HepG2 (cell line): Measurements from ENCODE around the gene TMEM80. TPM values are rescaled to one million over a fixed set of nuclear protein-coding genes. Genes with fewer than 3 reads are reported as not detected.
"Not testable (repeated sequence)": the region's sequence is repeated elsewhere in the genome, so short reads cannot be mapped to it uniquely, and the experiment has no call there.

Experiments
- ATAC-seq: fragments of 200-7000 bp; cut with Tn5 transposase; 3 replicates; pipeline ENCODE4 v1.9.1; 2020; ENCODE audit warnings: mild to moderate bottlenecking, moderate library complexity
- BruUV-seq: library from RNA; stranded (reverse); fragments of 400-500 nt; replicated peaks from 2 replicates; lab custom pipeline; 2021; lab: Mats Ljungman, UMichigan
- CTCF ChIA-PET: fragments of 300-600 bp; formaldehyde crosslinking; extraction: SDS; loops from one replicate; lab custom pipeline; 2021; ENCODE audit warnings: low total read pairs, inconsistent platforms, low intra/inter-chr PET ratio; lab: Yijun Ruan, JAX
- POLR2A ChIA-PET: fragments of 350-600 bp; sonication (Branson Sonifier 250); formaldehyde crosslinking; loops from one replicate; lab custom pipeline; 2020; ENCODE audit warnings: antibody characterized with exemption, inconsistent platforms; lab: Yijun Ruan, JAX
- DNase-seq: peaks from one replicate; pipeline ENCODE4 v3.0.0-alpha.2; 2015; ENCODE audit warnings: low spot score
- FAIRE-seq: peaks from 3 replicates; lab custom pipeline; 2011; peaks lifted over from hg19 to GRCh38; lab: Jason Lieb, UNC
- H2AFZ ChIP-seq: one replicate; pipeline ENCODE4 v1.6.1; 2011; ENCODE audit warnings: low read length, inconsistent platforms
- H3K27ac ChIP-seq: fragments of 300-600 bp; 3 replicates; pipeline ENCODE4 v1.8.0; 2011; ENCODE audit warnings: mixed run types, mild to moderate bottlenecking, mixed read lengths, low read length, inconsistent platforms; ENCODE audit not compliant: insufficient read depth; ENCODE audit errors: extremely low read length
- H3K27me3 ChIP-seq, 2 experiments: fragments of 200-600 bp in 1 of 2; 2 replicates in 1 of 2; 3 replicates in 1 of 2; pipeline versions ENCODE4 v1.6.0 to v1.8.0; 2011; ENCODE audit warnings: low read length in 2 of 2, mild to moderate bottlenecking in 2 of 2, moderate library complexity in 2 of 2, inconsistent platforms in 1 of 2; ENCODE audit not compliant: insufficient read depth in 2 of 2, control insufficient read depth in 1 of 2
- H3K36me3 ChIP-seq, 2 experiments: fragments of 200-600 bp in 1 of 2; replicated peaks in 1 of 2; 2 replicates in 1 of 2; 3 replicates in 1 of 2; pipeline versions ENCODE4 v1.5.1 to v1.8.0; 2011; ENCODE audit warnings: low read length in 2 of 2, inconsistent platforms in 1 of 2; ENCODE audit not compliant: insufficient read depth in 2 of 2, control insufficient read depth in 1 of 2
- H3K4me1 ChIP-seq: 2 replicates; pipeline ENCODE4 v1.5.1; 2012; ENCODE audit warnings: low read length, inconsistent platforms; ENCODE audit not compliant: insufficient read depth
- H3K4me2 ChIP-seq: 2 replicates; pipeline ENCODE4 v1.6.0; 2011; ENCODE audit warnings: low read depth, low read length, inconsistent platforms
- H3K4me3 ChIP-seq, 3 experiments: fragments of 200-600 bp in 1 of 3; sonication (generic), shearing (Covaris generic) in 1 of 3; replicated peaks in 1 of 3; 2 replicates each; pipeline ENCODE4 v1.5.1; 2011 to 2016; ENCODE audit warnings: low read length in 3 of 3, inconsistent platforms in 2 of 3, low read depth in 2 of 3, mild to moderate bottlenecking in 2 of 3, control low read depth in 1 of 3, mixed read lengths in 1 of 3; ENCODE audit not compliant: insufficient read depth in 1 of 3
- H3K79me2 ChIP-seq: one replicate; pipeline ENCODE4 v1.6.1; 2011; ENCODE audit warnings: low read length, inconsistent platforms; ENCODE audit not compliant: insufficient read depth
- H3K9ac ChIP-seq: 2 replicates; pipeline ENCODE4 v1.6.0; 2011; ENCODE audit warnings: mild to moderate bottlenecking, low read depth, low read length, inconsistent platforms; ENCODE audit not compliant: insufficient read depth
- H3K9me3 ChIP-seq: 2 replicates; pipeline ENCODE4 v1.5.1; 2012; ENCODE audit warnings: mild to moderate bottlenecking, low read length
- H4K20me1 ChIP-seq: 2 replicates; pipeline ENCODE4 v1.6.0; 2011; ENCODE audit warnings: inconsistent platforms, mild to moderate bottlenecking, low read length, moderate library complexity; ENCODE audit not compliant: insufficient read depth
- ETS1 ChIP-seq: sonication (generic); formaldehyde crosslinking; IDR thresholded peaks from 2 replicates; pipeline ENCODE4 v1.4.0; 2020; ENCODE audit warnings: missing genetic modification reagents
- HNRNPK ChIP-seq: fragments of 200-400 bp; formaldehyde crosslinking; IDR thresholded peaks from 2 replicates; pipeline ENCODE4 v1.6.1; 2018; ENCODE audit warnings: low read length, low read depth, moderate library complexity, mild to moderate bottlenecking; ENCODE audit not compliant: poor library complexity, severe bottlenecking
- ZNF770 ChIP-seq: sonication (generic); formaldehyde crosslinking; IDR thresholded peaks from 2 replicates; pipeline ENCODE4 v1.5.0; 2020; ENCODE audit warnings: mild to moderate bottlenecking, missing genetic modification reagents
- WGBS: methylation state at CpG from one replicate; pipeline ENCODE4 v1.1.6; 2017; ENCODE audit warnings: low lambda C conversion rate; 5-methylcytosine and 5-hydroxymethylcytosine counted together
- in situ Hi-C: cut with HindIII; loops from 2 replicates; pipeline ENCODE4 v1.10.0; 2017; ENCODE audit warnings: low pct_unique_long_range_greater_than_20kb; ENCODE audit not compliant: extremely low pct_ligation_motif_present
- intact Hi-C: fragments of 100-400 bp; cut with micrococcal nuclease; formaldehyde crosslinking; loops from one replicate; pipeline ENCODE4 v1.10.0; 2022; ENCODE audit not compliant: unreplicated experiment
- polyA plus RNA-seq, 8 experiments: library from polyadenylated mRNA; depleted of rRNA in 3 of 8; stranded (reverse) in 7 of 8; unstranded in 1 of 8; fragments of >200 nt; fragmentation: Illumina TruSeq in 4 of 8; extraction: Trizol in 4 of 8; gene quantifications; 2 replicates each; pipeline versions ENCODE4 v1.2.1 to v1.2.3, GENCODE V29; 2011 to 2016; ENCODE audit warnings: low read depth in 4 of 8, missing spikeins in 1 of 8, mixed read lengths in 1 of 8; ENCODE audit not compliant: insufficient read depth in 1 of 8
- total RNA-seq, 5 experiments: library from RNA; depleted of rRNA; stranded (reverse); fragments of >200 nt; fragmentation: Illumina TruSeq; extraction: Trizol; gene quantifications; 2 replicates each; pipeline ENCODE4 v1.2.3, GENCODE V29; 2016; ENCODE audit warnings: low read depth in 1 of 5

TMEM80 gene
- total and polyA plus RNA-seq, 2 of the 13 experiments (the other 11 are each of a cell fraction or from before 2014, with no cell fraction given), result 5.6 to 17.1 TPM

- H3K36me3 ChIP-seq, result peaks cover 23 to 52% of the 10 kb centered on the region in 2 experiments
- H3K9me3 ChIP-seq, H4K20me1 ChIP-seq, ATAC-seq, POLR2A ChIA-PET, H3K27ac ChIP-seq, H2AFZ ChIP-seq, H3K27me3 ChIP-seq, intact Hi-C loops, H3K4me2 ChIP-seq, H3K9ac ChIP-seq, CTCF ChIA-PET, BruUV-seq, in situ Hi-C loops, H3K4me3 ChIP-seq, DNase-seq, FAIRE-seq: not testable (repeated sequence)
- peak; percentile 61 for TF ChIP-seq HNRNPK
- H3K79me2 ChIP-seq, result peaks cover 35% of the 10 kb centered on the region
- WGBS, result 90% methylated on average over 3 of the region's 3 CpGs
- H3K4me1 ChIP-seq, result peaks cover 27% of the 10 kb centered on the region
These were observed 5.4 kb upstream of the TMEM80 start for GRCh38 chr11:690244-690643.

GRCh38 chr11:690738-691633 lies 4.6 kb upstream of the TMEM80 start:
- H3K4me3 ChIP-seq, result no peak overlapping the region
- H3K27ac ChIP-seq, result no peak overlapping the region
- TF ChIP-seq ZNF770 (CRISPR knock-in tag), result no peak
- TF ChIP-seq ETS1, result no peak
- FAIRE-seq (no peak), ATAC-seq (no peak), DNase-seq (no peak)
- peaks cover 35% of the 10 kb centered on the region for H3K79me2 ChIP-seq
- in situ Hi-C loops, result no loop called here
- H3K9ac ChIP-seq, result no peak overlapping the region
- H2AFZ ChIP-seq, result no peak overlapping the region
- 84% methylated on average over 10 of the region's 27 CpGs for WGBS
- no peaks in the 10 kb centered on the region for H3K9me3 ChIP-seq
- H3K36me3 ChIP-seq, result peaks cover 23 to 48% of the 10 kb centered on the region in 2 experiments
- intact Hi-C loops, result no loop called here
- no peak overlapping the region for H3K4me2 ChIP-seq
- no peaks in the 10 kb centered on the region; a peak in 1 of 5 replicates for H3K27me3 ChIP-seq
- POLR2A ChIA-PET, result no interaction called here
- CTCF ChIA-PET, result no interaction called here
- BruUV-seq, result no TSS peak
- peaks cover 27% of the 10 kb centered on the region for H3K4me1 ChIP-seq
- no peaks in the 10 kb centered on the region; the same call in 1 of the 2 replicates for H4K20me1 ChIP-seq
